Forelimb muscle (tissue), 1 donor: Measurements from ENCODE around the gene AKR1B1. TPM values are rescaled to one million over a fixed set of nuclear protein-coding genes. Genes with fewer than 3 reads are reported as not detected.

Source experiments
- DNase-seq: peaks from one replicate; pipeline ENCODE4 v3.0.0-alpha.2; 2013; ENCODE audit warnings: low read depth
- polyA plus RNA-seq: library from polyadenylated mRNA; unstranded; fragments of 120-200 nt; gene quantifications from one replicate; pipeline ENCODE4 v1.2.1, GENCODE V29; 2013; ENCODE audit not compliant: insufficient read length

Gene AKR1B1
- polyA plus RNA-seq, 1 donor = 103 TPM

GRCh38 chr7:134419085-134419484 is 39.8 kb downstream of the AKR1B1 start:
- no peak for DNase-seq

- no peak for DNase-seq
Measured at GRCh38 chr7:134415700-134416099, 43.2 kb downstream of the AKR1B1 start.

- no peak for DNase-seq
Measured at GRCh38 chr7:134414109-134414508, 44.8 kb downstream of the AKR1B1 start.

GRCh38 chr7:134407311-134407710 is 51.6 kb downstream of the AKR1B1 start:
- no peak for DNase-seq

GRCh38 chr7:134406431-134406830 is 52.5 kb downstream of the AKR1B1 start:
- no peak for DNase-seq

- no peak for DNase-seq
Measured at GRCh38 chr7:134405299-134405698, 53.6 kb downstream of the AKR1B1 start.

- no peak for DNase-seq
Measured at GRCh38 chr7:134403062-134403461, 55.8 kb downstream of the AKR1B1 start.

GRCh38 chr7:134400859-134401258 is 58.0 kb downstream of the AKR1B1 start:
- no peak for DNase-seq

GRCh38 chr7:134396031-134396430 is 62.9 kb downstream of the AKR1B1 start:
- no peak for DNase-seq

GRCh38 chr7:134395604-134396003 is 63.3 kb downstream of the AKR1B1 start:
- DNase-seq = no peak

GRCh38 chr7:134394056-134394455 is 64.8 kb downstream of the AKR1B1 start:
- DNase-seq = no peak

Other genes with a start within 250 kb of the AKR1B1 start
- gene SLC35B4, start 142.2 kb downstream of the AKR1B1 start, polyA plus RNA-seq = 9.1 TPM
- gene AKR1B10, start 68.5 kb upstream of the AKR1B1 start, polyA plus RNA-seq = 0.37 TPM
- 0.42 TPM for gene AKR1B15, start 90.0 kb upstream of the AKR1B1 start, polyA plus RNA-seq
- 20.9 TPM for gene BPGM, start 187.8 kb upstream of the AKR1B1 start, polyA plus RNA-seq